Endothelial cell of umbilical vein (primary cell): ENCODE measurements around the gene KRTAP9-8.

ENCODE experiments used
- CTCF ChIP-seq, 2 donors: IDR thresholded peaks; 1 replicate in 1 of 2; 2 replicates in 1 of 2; pipeline ENCODE4 v1.5.1; 2011; ENCODE audit warnings: low read length in 2 of 2, mild to moderate bottlenecking in 2 of 2, moderate library complexity in 2 of 2, control low read depth in 1 of 2, inconsistent platforms in 1 of 2, low read depth in 1 of 2; ENCODE audit not compliant: insufficient read depth in 1 of 2; ENCODE audit errors: extremely low read depth in 1 of 2
- MAX ChIP-seq: IDR thresholded peaks from 2 replicates; pipeline ENCODE4 v1.6.1; 2011; ENCODE audit not compliant: insufficient read depth, insufficient read length
- POLR2A ChIP-seq: IDR thresholded peaks from 2 replicates; pipeline ENCODE4 v1.6.1; 2012; ENCODE audit warnings: low read depth, mild to moderate bottlenecking, control low read depth, low read length

GRCh38 chr17:41215681-41216080 lies 22.1 kb upstream of the KRTAP9-8 start:
- TF ChIP-seq POLR2A (no peak), CTCF (IDR thresholded peaks at IDR 0.05; ENCODE audit: extremely low read depth in 1 of 2, insufficient read depth in 1 of 2, low read depth in 1 of 2, low read length in 2 of 2) (no peak), MAX (no peak)
